ENCODE results near the gene IL26. TPM values are rescaled to one million over a fixed set of nuclear protein-coding genes. Genes with fewer than 3 reads are reported as not detected.
A peak's percentile ranks its signal among the peaks of the same experiment; 100 is the strongest.

Gene IL26
- total and polyA plus RNA-seq, 5 donors: not detected

DNA sequence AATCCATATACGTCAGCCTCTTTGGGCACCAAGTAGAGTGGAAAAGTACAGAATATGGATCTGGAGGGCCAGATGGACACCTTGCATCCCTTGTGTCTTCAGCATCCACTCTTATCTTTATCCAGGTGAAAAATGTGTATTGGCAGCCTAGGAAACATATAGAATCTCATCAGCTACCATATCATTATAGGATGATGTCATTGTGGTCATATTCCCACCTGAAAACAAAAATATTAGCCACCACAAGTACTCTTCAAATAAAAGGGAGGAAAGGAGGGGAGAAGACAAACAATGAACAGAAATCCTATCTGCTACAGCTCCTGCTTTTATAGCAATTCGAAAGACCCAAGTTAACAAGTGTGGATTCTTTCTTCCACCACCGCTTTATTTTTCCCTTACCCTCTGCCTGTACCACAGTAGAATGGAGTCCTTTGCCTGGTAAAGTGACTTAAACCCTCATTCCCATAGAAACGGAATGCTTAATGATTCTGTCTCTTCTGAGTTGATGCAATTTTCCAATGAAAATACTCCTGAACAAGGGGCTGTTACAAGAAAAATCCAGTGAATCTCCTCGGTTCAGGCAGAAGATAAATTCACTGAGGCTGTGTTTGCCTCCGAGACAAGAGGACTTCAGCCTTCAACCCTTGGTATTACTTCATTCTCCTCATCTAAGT is 13.8 kb upstream of the IL26 start:
- no peak overlapping the region for H3K27ac ChIP-seq (ENCODE audit: low read length)
- H3K4me1 ChIP-seq (ENCODE audit: control insufficient read depth, insufficient read depth, low read length): no peaks in the 10 kb centered on the region
- DNase-seq: no peak
- intact Hi-C loops (cut with DNase I): no loop called here
- no peaks in the 10 kb centered on the region for H3K9me3 ChIP-seq (ENCODE audit: control insufficient read depth, low read length)
- ATAC-seq: no peak
- WGBS: 83% methylated on average over 6 of the region's 6 CpGs
- no peak overlapping the region for H3K4me3 ChIP-seq (ENCODE audit: low read length)
- H3K27me3 ChIP-seq (ENCODE audit: control insufficient read depth, insufficient read depth): no peaks in the 10 kb centered on the region

DNA sequence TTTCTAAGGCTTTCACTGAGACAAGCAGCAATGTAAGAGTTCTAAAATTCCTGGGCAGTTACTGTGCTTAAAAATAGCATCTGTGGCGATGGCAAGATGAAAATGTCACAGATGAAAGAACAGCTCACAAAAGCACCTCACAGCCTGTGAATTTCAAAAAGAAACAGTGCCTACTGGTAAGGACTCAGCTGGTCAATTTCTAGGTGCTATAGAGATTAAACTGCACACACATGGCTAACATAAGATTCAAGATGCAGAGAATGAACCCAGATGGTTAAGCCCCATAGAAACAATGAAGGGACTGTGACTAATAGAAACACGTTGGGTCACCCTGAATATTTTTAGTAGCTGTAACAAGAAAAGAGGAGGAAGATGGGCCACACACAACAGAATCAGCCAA is 12.0 kb upstream of the IL26 start:
- Histone ChIP-seq H3K4me1 (ENCODE audit: control insufficient read depth, insufficient read depth, low read length) (no peaks in the 10 kb centered on the region), H3K27ac (ENCODE audit: low read length) (no peak overlapping the region), H3K9me3 (ENCODE audit: control insufficient read depth, low read length) (no peaks in the 10 kb centered on the region), H3K27me3 (ENCODE audit: control insufficient read depth, insufficient read depth) (no peaks in the 10 kb centered on the region), H3K4me3 (ENCODE audit: low read length) (no peak overlapping the region)
- intact Hi-C loops (cut with DNase I): no loop called here
- WGBS: 39% methylated on average over 2 of the region's 2 CpGs
- no peak for ATAC-seq
- DNase-seq: no peak

DNA sequence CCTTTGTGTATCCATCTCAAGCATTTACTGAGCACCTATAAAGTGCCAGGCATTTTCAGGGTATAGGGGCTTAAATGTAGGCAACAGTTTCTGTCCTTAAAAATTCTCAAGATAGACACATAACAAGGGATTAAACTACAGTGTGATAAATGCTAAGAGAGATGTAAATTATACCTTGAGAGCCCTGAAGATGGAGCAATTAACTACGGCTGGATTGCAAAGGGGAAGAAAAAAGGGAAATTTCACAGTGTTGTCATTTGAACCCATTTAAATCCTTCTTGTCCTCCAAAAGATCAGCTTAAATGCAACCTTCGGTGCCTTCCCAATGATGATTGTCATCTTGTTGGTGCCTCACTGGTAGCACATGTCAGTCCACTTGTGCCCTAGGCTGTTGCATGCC is 11.5 kb upstream of the IL26 start:
- no peak for ATAC-seq
- Histone ChIP-seq H3K27ac (ENCODE audit: low read length) (peak overlapping the region; percentile 32), H3K27me3 (ENCODE audit: control insufficient read depth, insufficient read depth) (no peaks in the 10 kb centered on the region), H3K4me1 (ENCODE audit: control insufficient read depth, insufficient read depth, low read length) (no peaks in the 10 kb centered on the region), H3K4me3 (ENCODE audit: low read length) (peak overlapping the region; percentile 23), H3K9me3 (ENCODE audit: control insufficient read depth, low read length) (no peaks in the 10 kb centered on the region)
- no peak for DNase-seq
- WGBS: 58% methylated on average over 2 of the region's 2 CpGs
- intact Hi-C loops (cut with DNase I): no loop called here

DNA sequence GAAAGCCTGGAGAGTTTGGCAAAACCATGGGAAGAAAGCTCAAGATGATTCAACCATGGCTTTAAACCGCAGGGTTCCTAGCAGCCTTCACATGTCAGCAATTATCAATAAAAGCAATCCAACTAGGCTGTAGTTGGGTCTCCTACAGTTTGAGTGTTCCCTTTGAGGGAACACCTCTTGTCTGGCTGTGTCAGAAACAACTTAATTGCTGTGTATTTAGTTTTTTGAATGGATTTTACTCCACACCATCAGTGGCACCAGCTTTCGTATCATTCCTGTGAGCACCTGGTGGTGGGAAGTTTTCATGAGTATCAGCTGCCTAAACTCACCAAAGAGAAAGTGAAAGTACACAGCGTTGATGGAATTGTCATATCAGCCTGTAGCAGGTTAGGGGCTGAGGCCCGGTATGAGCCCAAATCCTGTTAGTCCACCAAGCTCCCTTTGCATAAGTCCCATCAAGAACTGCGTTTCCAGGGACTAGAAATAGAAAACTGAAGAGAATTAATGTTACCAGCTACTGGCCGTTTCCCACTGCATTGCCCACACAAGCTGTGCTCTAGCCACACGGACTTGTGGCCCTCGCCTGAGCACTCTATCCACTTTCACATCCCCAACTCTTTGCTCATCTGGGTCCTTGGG is 10.9 kb upstream of the IL26 start:
- ATAC-seq: peak; percentile 50 to 60
- H3K27me3 ChIP-seq (ENCODE audit: control insufficient read depth, insufficient read depth): no peaks in the 10 kb centered on the region
- no peak overlapping the region for H3K27ac ChIP-seq (ENCODE audit: low read length)
- no peaks in the 10 kb centered on the region for H3K4me1 ChIP-seq (ENCODE audit: control insufficient read depth, insufficient read depth, low read length)
- DNase-seq: no peak
- intact Hi-C loops (cut with DNase I): no loop called here
- WGBS: 55% methylated on average over 8 of the region's 8 CpGs
- H3K9me3 ChIP-seq (ENCODE audit: control insufficient read depth, low read length): no peaks in the 10 kb centered on the region
- peak overlapping the region; percentile 23 for H3K4me3 ChIP-seq (ENCODE audit: low read length)

DNA sequence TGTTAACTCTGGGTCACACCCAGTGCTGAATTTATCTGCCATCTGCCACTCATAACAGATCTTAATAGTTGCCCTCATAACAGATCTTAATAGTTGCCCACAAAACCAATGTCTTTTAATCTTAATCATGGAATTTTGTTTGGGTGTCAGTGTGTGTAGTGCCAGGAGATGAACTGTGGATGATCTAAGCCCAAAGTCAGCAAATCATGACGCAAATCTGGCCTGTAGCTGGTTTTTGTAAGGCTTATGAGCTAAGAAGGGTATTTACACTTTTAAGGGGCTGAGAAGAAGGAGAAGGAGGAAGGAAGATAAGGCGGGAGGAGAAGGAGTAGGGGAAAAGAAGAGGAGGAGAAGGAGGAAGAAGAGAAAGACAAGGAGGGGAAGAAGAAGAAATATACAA is 10.0 kb upstream of the IL26 start:
- Histone ChIP-seq H3K27me3 (ENCODE audit: control insufficient read depth, insufficient read depth) (no peaks in the 10 kb centered on the region), H3K4me3 (ENCODE audit: low read length) (no peak overlapping the region), H3K27ac (ENCODE audit: low read length) (no peak overlapping the region), H3K9me3 (ENCODE audit: control insufficient read depth, low read length) (no peaks in the 10 kb centered on the region), H3K4me1 (ENCODE audit: control insufficient read depth, insufficient read depth, low read length) (no peaks in the 10 kb centered on the region)
- intact Hi-C loops (cut with DNase I): no loop called here
- DNase-seq (no peak), ATAC-seq (no peak)
- WGBS: 85% methylated on average over 2 of the region's 2 CpGs

DNA sequence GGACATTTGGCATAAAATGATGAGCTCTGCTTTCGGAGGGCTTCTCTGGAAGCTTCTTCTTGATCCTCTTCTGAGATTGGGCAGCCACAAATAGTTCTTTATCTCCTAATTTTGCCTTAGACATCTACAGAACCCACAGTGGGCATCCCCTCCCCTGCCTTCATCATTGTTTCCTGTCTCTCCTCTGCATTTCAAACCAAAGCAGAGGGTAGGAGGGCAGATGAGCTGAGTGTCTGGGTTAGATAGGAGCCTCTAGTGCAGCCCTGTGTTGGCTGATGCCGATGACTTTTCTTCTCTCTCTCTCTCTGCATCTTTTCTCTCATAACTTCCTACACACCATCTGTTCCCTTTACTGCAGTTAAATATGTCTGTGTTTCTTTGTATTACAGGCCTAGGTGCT is 8.5 kb upstream of the IL26 start:
- ATAC-seq (no peak), DNase-seq (no peak)
- no peak overlapping the region for H3K27ac ChIP-seq (ENCODE audit: low read length)
- no peaks in the 10 kb centered on the region for H3K9me3 ChIP-seq (ENCODE audit: control insufficient read depth, low read length)
- H3K4me3 ChIP-seq (ENCODE audit: low read length): no peak overlapping the region
- 87% methylated on average over 2 of the region's 2 CpGs for WGBS
- intact Hi-C loops (cut with DNase I): loop anchor here in 1 of 4 donors (5.0 kb wide), 1 partner anchor 78 kb away; no protein-coding TSS in a partner anchor
- H3K27me3 ChIP-seq (ENCODE audit: control insufficient read depth, insufficient read depth): no peaks in the 10 kb centered on the region
- H3K4me1 ChIP-seq (ENCODE audit: control insufficient read depth, insufficient read depth, low read length): no peaks in the 10 kb centered on the region

DNA sequence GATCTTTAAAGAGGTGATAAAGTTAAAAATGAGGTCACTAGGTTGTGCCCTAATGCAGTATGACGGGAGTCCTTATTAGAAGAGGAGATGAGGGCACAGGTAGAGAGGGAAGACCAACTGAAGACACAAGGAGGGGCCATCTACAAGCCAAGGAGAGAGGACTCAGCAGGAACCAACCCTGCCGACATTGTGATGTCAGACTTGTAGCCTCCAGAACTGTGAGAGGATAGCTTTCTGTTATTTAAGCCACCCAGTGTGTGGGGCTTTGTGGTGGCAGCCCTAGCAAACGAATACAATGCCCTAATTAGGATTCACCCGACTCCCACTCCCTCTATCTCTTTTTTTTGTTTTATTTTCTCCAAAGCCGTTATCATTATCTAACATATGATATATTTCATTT is 7.9 kb upstream of the IL26 start:
- ATAC-seq: no peak
- H3K4me3 ChIP-seq (ENCODE audit: low read length): no peak overlapping the region
- DNase-seq: no peak
- H3K27me3 ChIP-seq (ENCODE audit: control insufficient read depth, insufficient read depth): no peaks in the 10 kb centered on the region
- H3K4me1 ChIP-seq (ENCODE audit: control insufficient read depth, insufficient read depth, low read length): no peaks in the 10 kb centered on the region
- WGBS: 73% methylated on average over 5 of the region's 5 CpGs
- no peaks in the 10 kb centered on the region for H3K9me3 ChIP-seq (ENCODE audit: control insufficient read depth, low read length)
- no peak overlapping the region for H3K27ac ChIP-seq (ENCODE audit: low read length)
- intact Hi-C loops (cut with DNase I): loop anchor here in 1 of 4 donors (5.0 kb wide), 1 partner anchor 79 kb away; no protein-coding TSS in a partner anchor

DNA sequence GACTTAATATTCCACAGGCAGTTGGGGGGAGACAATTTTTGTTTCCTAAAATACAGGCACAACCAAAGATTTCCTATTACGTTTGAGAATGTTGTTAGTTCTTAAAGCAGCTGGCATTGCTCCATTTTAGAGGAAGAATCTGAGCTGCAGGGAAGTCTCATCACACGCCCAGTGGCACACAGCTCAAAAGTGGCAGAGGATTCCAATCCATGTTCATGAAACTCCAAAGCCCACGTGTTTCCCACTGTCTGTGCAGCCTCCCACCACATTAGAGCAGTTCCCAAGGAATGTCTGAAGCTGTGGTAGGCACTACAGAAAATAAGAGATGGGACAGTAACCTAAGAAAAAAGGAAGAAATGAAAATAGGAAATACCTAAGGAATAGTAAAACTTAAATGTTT is 6.1 kb upstream of the IL26 start:
- Histone ChIP-seq H3K9me3 (ENCODE audit: control insufficient read depth, low read length) (no peaks in the 10 kb centered on the region), H3K27me3 (ENCODE audit: control insufficient read depth, insufficient read depth) (no peaks in the 10 kb centered on the region), H3K4me3 (ENCODE audit: low read length) (no peak overlapping the region), H3K27ac (ENCODE audit: low read length) (no peak overlapping the region), H3K4me1 (ENCODE audit: control insufficient read depth, insufficient read depth, low read length) (no peaks in the 10 kb centered on the region)
- ATAC-seq (no peak), DNase-seq (no peak)
- 28% methylated on average over 3 of the region's 3 CpGs for WGBS
- intact Hi-C loops (cut with DNase I): loop anchor here in 1 of 4 donors (5.0 kb wide), 1 partner anchor 81 kb away; no protein-coding TSS in a partner anchor

DNA sequence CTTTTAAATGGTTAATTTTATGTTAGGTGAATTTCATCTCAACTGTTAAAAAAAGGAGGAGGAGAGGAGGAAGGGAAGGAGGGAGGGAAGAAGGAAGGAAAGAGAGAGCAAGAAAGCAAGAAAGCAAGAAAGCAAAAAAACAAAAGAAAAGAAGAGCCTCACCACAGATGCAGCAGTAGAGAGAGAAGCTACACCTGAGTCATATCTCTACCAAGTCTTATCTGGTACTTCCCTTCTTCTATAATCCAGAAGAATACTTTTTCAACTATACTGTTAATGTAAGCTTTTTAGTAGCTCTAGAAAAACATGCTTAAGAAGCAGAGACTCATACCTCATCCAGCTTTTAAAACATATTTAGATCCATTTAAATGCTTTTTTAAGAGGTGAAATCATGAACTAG is 5.6 kb upstream of the IL26 start:
- H3K27ac ChIP-seq (ENCODE audit: low read length): no peak overlapping the region
- intact Hi-C loops (cut with DNase I): loop anchor here in 1 of 4 donors (5.0 kb wide), 1 partner anchor 81 kb away; no protein-coding TSS in a partner anchor
- no peak overlapping the region for H3K4me3 ChIP-seq (ENCODE audit: low read length)
- DNase-seq (no peak), ATAC-seq (no peak)
- H3K27me3 ChIP-seq (ENCODE audit: control insufficient read depth, insufficient read depth): no peaks in the 10 kb centered on the region
- H3K9me3 ChIP-seq (ENCODE audit: control insufficient read depth, low read length): no peaks in the 10 kb centered on the region
- no peaks in the 10 kb centered on the region for H3K4me1 ChIP-seq (ENCODE audit: control insufficient read depth, insufficient read depth, low read length)

DNA sequence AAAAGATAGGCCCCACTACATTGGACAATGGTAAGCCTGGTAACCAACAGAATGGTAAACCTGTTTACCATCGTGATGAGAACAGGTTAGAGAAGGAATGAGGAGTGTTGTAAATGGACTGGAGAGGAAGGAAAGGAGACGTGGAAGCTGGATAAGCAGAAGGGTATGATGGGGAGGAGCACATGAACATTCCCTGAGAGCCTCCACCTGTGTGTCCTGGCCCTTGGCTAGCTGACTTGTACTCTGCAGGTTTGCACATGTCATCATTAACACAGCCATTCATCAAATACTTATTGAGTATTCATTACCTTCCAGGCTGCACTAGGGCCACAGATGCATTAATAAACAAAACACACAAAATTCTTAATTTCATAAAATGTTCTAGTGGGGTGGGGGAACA is 4.3 kb upstream of the IL26 start:
- no peak for DNase-seq
- Histone ChIP-seq H3K4me3 (ENCODE audit: low read length) (no peak overlapping the region), H3K27ac (ENCODE audit: low read length) (no peak overlapping the region), H3K27me3 (ENCODE audit: control insufficient read depth, insufficient read depth) (no peaks in the 10 kb centered on the region), H3K4me1 (ENCODE audit: control insufficient read depth, insufficient read depth, low read length) (no peaks in the 10 kb centered on the region), H3K9me3 (ENCODE audit: control insufficient read depth, low read length) (no peaks in the 10 kb centered on the region)
- no peak for ATAC-seq
- intact Hi-C loops (cut with DNase I): loop anchor here in 1 of 4 donors (5.0 kb wide), 1 partner anchor 82 kb away; no protein-coding TSS in a partner anchor
- 68% methylated on average over 2 of the region's 2 CpGs for whole genome bisulfite sequencing

DNA sequence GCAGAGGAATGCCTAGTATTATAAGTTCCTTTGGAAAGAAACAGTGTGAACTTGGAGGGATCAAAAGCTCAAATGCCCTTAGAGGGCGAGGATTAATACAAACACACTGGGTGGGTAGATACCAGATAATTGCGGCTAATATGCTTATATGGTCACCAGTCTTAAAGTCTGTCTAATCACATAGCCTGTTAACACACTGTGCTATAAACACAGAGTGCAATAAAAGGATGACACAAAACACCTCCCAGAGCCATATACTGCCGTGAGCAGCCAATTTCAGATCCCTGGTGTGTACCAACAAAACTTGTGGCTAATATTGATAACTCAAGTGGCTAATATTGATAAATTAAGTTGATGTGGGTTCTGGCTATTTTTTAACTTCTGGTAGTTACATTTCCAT is 1.7 kb upstream of the IL26 start:
- ATAC-seq: no peak
- DNase-seq: no peak
- Histone ChIP-seq H3K27me3 (ENCODE audit: control insufficient read depth, insufficient read depth) (no peaks in the 10 kb centered on the region), H3K9me3 (ENCODE audit: control insufficient read depth, low read length) (no peaks in the 10 kb centered on the region), H3K4me1 (ENCODE audit: control insufficient read depth, insufficient read depth, low read length) (no peaks in the 10 kb centered on the region), H3K4me3 (ENCODE audit: low read length) (no peak overlapping the region), H3K27ac (ENCODE audit: low read length) (no peak overlapping the region)
- WGBS: 78% methylated on average over 3 of the region's 3 CpGs
- intact Hi-C loops (cut with DNase I): no loop called here
